Prostate gland (tissue), 2 donors: ENCODE data around the gene AUTS2.

Experiments used
- POLR2A ChIP-seq: fragments of 450-650 bp; IDR thresholded peaks from one replicate; pipeline ENCODE4 v1.6.1; 2016; ENCODE audit warnings: antibody characterized with exemption, mild to moderate bottlenecking
- TF ChIP-seq, protein P1 (sequence below), 4 experiments: fragments of 200-600 bp in 2 of 4; fragments of 450-650 bp in 2 of 4; sonication (generic) in 2 of 4; IDR thresholded peaks; 1 replicate in 3 of 4; 2 replicates in 1 of 4; pipeline ENCODE4 v1.5.1; 2016 to 2019; ENCODE audit warnings: antibody characterized with exemption in 4 of 4, mild to moderate bottlenecking in 2 of 4, moderate library complexity in 2 of 4

DNA sequence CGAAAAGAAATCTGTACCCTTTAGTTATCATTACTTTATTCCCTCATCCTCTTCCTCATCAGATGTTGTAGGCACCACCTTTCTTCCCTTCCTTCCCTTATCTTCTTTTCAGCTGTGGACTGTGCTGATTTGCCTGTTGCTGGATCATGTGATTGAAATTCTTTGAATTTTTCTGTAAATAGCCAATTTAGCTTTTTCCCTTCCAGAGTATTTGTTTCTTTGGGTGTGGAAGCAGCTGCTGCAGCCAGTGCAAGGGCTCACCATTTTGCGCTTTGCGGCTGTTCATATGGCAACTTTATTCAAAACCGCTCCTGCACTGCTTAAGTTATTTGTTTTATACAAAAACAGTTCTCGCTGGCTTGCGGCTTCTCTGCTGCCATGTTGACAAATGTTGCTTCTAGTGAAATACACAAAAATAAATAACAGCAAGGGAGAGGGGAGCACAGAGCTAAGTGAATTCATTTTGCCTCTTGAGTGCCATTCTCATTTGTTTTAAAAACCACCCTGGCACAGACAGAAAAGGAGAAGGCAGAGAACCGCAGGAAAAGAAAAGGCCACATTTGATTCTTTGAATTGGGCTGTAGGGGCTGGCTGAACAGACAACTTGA, 151.2 kb downstream of the AUTS2 start:
- TF ChIP-seq, protein P1, sequence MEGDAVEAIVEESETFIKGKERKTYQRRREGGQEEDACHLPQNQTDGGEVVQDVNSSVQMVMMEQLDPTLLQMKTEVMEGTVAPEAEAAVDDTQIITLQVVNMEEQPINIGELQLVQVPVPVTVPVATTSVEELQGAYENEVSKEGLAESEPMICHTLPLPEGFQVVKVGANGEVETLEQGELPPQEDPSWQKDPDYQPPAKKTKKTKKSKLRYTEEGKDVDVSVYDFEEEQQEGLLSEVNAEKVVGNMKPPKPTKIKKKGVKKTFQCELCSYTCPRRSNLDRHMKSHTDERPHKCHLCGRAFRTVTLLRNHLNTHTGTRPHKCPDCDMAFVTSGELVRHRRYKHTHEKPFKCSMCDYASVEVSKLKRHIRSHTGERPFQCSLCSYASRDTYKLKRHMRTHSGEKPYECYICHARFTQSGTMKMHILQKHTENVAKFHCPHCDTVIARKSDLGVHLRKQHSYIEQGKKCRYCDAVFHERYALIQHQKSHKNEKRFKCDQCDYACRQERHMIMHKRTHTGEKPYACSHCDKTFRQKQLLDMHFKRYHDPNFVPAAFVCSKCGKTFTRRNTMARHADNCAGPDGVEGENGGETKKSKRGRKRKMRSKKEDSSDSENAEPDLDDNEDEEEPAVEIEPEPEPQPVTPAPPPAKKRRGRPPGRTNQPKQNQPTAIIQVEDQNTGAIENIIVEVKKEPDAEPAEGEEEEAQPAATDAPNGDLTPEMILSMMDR (IDR thresholded peaks at IDR 0.05): no peak
- TF ChIP-seq POLR2A: no peak
